ENCODE results near the gene VEGFC.

The VEGFC gene

DNA sequence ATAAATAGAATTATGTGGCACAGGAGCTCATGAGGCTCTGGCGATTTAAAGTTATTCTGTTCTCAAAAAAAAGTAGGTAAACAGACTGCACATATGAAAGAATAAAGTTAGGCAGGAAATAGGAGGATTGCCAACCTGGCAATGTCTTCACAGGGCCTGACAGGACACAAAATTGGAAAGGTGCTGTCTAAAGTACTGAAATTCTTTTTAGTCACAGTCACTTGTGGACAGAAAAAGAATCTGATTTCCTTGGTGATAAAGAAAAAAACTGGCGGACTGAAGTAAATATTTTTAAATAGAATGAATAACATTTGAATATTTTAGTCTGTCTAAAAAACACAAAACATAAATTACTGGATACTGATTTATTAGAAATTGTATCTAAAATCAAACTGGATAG is 124.4 kb downstream of the VEGFC start:
- no peak for DNase-seq

- no peak for DNase-seq
Measured at GRCh38 chr4:176664964-176665363, 127.8 kb downstream of the VEGFC start.

- no peak for DNase-seq
Measured at GRCh38 chr4:176660561-176660960, 132.2 kb downstream of the VEGFC start.

DNA sequence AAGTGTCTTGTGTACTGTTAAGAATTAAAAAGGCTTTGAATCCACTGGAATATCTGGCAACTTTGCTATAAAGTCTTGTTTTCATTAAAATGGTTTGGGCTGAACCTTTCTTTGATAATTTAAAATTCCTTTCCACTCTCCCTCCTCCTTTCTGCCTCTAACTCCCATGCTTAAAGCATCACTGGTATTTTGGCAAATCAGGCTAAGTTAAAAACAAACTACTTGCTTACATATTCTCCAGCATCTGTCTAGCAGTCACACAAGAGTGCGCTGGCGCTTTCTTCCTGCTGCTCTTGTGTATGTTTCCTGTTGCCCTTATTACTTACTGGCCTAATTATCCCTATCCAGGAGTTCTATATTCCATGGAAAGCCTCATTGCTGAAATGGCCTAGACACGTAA is 136.6 kb downstream of the VEGFC start:
- DNase-seq = no peak

GRCh38 chr4:176654565-176655216 is 138.0 kb downstream of the VEGFC start:
- DNase-seq = no peak

DNA sequence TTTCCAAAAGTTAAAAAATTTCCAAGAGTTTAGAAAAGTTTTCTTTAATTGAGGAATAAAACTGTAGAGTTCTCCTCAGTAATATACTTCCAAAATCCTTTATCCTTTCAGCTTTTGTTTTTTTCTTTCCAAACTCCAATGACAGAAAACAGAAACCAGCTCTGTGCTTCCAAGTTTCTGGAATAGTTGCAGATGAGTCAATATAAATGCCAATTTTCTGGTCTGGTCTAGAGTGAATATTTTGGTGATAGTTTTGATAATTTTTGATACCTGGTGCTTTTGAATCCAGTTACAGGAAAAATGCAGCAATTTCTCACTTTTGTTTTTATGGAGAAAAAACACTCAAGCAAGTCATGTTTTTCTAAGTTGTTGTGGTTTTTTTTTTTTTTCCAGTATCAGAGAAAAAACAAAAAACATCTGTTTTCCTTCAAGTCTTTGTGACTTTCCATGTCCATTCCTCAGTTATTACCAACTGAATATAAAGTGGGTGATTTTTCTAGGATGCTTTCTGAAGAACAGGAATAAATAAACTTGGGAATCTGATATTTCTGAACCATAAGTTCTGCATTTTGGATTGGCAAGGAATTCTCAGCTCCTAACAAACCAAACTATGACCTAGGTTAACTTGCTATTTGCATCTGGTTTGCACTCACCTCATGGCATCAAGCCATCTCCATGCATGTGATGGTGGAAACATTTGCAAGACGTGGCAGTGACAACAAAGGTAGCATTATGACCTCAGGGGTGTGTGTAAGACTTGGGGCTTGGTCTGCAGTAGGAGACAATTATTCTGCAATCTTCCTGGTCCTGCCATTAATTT is 139.1 kb downstream of the VEGFC start:
- no peak for DNase-seq

DNA sequence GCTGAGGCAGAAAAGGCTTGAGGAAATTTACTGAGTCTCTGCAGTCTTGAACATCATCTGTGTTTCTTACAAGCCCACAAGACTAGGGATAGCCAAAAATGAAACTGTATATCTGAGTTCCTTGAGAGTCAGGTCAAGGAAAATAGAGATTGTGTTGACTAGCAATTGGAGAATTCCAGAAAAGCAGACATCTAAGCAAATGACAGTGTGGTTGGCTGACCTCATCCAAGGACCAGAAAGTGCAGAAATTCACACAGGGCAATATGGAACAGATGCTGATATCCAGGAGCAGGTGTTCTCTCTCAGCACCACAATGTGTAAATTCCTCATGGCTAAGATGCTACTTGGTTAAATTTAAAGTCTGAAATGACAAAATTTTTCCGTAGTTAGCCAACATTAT is 146.4 kb downstream of the VEGFC start:
- no peak for DNase-seq

GRCh38 chr4:176645246-176645960 is 147.3 kb downstream of the VEGFC start:
- DNase-seq = no peak

DNA sequence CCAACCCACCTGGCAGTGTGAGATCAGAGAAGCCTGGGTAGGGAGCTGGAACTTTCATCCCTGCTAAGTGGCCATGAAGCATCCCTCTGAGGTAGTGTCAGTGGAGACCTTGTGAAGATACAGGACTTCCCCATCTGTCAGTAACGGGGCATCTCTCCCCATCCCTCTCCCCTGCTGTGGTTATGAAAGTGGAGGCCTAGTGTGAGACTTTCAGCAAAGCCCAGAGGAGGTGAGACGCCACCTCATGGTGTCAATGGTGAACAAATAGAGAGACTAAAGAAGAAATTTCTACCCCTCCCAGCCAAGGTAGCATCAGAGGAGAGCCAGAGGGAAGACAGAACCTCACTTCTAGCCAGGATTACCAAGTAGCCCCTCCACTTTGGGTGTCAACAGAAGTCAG is 150.2 kb downstream of the VEGFC start:
- no peak for DNase-seq

DNA sequence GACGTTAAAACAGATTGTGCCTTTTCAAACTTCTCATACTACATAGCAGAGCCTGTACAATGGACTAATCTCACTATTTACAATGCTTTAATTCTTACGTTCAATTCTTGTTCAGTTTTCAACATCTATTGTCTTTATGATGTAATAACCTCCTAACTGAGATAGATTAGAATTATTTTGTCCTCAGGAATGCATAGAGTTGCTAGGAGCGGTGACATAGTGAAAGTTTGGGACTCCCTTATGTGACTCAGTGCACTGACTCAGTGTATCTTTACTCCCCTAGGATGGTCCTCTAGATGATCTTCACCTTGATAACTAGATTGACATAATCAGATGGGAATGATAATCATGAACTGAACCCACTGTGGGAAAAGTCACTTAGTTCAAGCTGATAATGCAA is 151.5 kb downstream of the VEGFC start:
- no peak for DNase-seq

DNA sequence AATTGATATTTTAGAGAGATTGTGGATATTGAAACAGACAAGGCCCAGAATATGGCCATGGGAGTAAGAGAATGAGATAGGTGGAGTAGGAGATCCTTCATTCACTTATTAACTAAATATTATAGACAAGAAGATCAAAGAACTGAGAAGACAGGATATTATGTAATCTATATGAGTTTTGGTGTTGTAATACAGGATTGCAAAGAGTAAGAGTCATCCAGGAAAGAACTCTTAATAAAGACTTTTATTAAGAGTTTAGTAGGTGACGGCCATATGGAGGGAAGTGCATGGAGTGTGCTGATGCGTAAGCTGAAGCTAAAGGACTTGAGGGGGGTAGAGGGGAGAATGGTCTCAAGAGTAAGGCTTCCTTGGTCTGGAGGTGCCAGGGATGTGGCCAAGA is 153.7 kb downstream of the VEGFC start:
- DNase-seq = no peak

- DNase-seq = no peak
Measured at GRCh38 chr4:176636292-176636691, 156.4 kb downstream of the VEGFC start.

DNA sequence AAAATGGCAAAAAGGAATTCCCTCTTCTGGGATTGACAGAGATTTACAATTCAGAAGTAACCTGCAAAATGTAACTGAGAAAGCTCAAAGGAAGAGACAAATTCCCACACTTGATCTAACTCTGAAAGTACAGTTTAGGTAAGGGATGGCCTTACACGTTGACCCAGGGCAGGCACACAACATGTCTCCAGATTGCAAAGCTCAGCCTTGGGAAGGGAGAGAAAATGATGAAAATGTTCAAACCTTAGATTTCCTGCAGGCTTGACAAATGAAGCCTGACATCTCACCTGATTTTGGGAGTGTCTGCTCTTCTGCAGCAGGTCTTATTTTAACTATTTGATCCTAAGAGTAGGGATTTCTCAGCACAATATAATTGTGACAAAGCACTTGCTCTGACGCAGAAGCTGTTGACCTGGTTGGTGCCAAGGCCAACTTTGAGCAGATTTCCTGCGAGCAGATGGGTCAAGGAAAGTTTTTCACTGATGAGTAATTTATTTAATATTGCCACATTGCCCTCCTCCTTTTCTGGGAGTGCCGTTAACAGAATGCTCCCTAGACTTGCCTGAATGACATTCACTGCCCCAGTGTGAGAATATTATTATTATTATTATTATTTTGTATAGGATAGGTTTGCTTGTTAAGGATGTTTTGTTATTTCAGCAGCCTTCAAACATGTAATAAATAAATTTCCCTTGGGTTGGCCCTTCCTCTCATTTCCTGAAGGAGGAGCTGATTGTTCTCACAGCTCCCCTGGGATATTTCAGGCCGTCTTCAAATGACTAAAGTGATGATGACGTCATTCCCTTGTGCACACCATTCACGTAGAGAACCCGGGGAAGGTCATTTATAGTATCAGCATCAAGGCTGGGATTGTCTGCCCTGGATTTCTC is 157.1 kb downstream of the VEGFC start:
- no peak for DNase-seq

All from CD4-positive, alpha-beta T cell treated with Interleukin-10 for 1 hour (primary cell).